Hepatocyte (in vitro differentiated cells): ENCODE data around the gene C1R.

Experiments used
- EZH2 ChIP-seq: fragments of 200-600 bp; sonication (generic); IDR thresholded peaks from 2 replicates; pipeline ENCODE4 v1.6.1; 2016; ENCODE audit warnings: antibody characterized with exemption, mild to moderate bottlenecking, borderline replicate concordance
- TF ChIP-seq, protein P1 (sequence below): fragments of 200-600 bp; sonication (generic); IDR thresholded peaks from 2 replicates; pipeline ENCODE4 v1.5.1; 2016; ENCODE audit warnings: antibody characterized with exemption, mild to moderate bottlenecking; ENCODE audit not compliant: poor library complexity

DNA sequence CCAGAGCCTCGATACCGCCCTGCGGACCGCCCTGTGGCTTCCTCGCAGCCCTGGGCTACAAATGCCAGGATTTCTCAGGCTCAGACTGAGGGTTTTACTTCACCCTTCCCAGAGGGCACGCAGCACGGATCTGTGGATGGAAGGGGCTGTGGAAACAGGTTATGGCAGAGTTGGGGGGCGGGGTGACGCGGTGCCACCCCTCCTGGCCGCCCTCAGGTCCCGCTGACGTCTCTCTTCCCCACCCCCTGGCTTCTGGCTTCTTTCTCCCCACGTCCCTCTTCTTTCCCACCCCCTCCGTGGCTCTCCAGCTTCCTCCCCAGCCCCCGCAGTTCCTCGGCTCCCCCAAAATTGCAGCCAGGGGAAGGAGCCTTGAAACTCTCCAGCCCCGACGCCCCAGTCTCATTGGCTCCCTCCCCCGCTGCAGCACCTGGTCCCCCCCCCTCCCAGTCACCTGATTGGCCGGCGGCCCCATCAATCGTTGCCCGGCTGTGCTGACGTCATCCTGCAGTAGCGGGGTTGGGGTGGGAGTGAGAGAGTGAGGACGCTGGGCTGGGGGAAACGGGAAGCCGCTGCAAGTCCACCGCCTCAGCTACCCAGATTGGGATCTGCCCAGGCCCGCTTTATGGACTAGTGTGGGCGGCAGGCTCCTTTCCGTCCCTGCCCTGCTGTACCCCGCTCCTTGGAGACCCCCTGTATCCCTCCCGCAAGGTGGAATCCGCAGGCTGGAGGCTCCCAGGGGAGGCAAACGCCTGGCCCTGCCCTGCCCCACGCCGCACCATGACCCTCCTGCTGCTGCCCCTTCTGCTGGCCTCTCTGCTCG is 37.8 kb upstream of the C1R start, which contains the start of gene CLSTN3:
- TF ChIP-seq, protein P1, sequence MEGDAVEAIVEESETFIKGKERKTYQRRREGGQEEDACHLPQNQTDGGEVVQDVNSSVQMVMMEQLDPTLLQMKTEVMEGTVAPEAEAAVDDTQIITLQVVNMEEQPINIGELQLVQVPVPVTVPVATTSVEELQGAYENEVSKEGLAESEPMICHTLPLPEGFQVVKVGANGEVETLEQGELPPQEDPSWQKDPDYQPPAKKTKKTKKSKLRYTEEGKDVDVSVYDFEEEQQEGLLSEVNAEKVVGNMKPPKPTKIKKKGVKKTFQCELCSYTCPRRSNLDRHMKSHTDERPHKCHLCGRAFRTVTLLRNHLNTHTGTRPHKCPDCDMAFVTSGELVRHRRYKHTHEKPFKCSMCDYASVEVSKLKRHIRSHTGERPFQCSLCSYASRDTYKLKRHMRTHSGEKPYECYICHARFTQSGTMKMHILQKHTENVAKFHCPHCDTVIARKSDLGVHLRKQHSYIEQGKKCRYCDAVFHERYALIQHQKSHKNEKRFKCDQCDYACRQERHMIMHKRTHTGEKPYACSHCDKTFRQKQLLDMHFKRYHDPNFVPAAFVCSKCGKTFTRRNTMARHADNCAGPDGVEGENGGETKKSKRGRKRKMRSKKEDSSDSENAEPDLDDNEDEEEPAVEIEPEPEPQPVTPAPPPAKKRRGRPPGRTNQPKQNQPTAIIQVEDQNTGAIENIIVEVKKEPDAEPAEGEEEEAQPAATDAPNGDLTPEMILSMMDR: no peak
- no peak for TF ChIP-seq EZH2
